Testis (tissue), 3 donors: ENCODE data around the gene MXRA8. TPM values are rescaled to one million over a fixed set of nuclear protein-coding genes. Genes with fewer than 3 reads are reported as not detected.

Source experiments
- DNase-seq: peaks from one replicate; pipeline ENCODE4 v3.0.0-alpha.2; 2019
- H3K27ac ChIP-seq, 2 donors: fragments of 200-600 bp; sonication (generic); one replicate each; pipeline ENCODE4 v1.5.1; 2019
- H3K27me3 ChIP-seq: fragments of 200-600 bp; sonication (generic); one replicate; pipeline ENCODE4 v1.5.1; 2019
- H3K36me3 ChIP-seq: fragments of 200-600 bp; sonication (generic); one replicate; pipeline ENCODE4 v1.5.1; 2017; ENCODE audit warnings: low read depth; ENCODE audit errors: missing control alignments
- H3K4me1 ChIP-seq: fragments of 200-600 bp; sonication (generic); one replicate; pipeline ENCODE4 v1.5.1; 2019
- H3K4me3 ChIP-seq, 2 donors: fragments of 200-600 bp; sonication (generic); one replicate each; pipeline ENCODE4 v1.5.1; 2017 to 2019
- H3K9me3 ChIP-seq: fragments of 200-600 bp; sonication (generic); one replicate; pipeline ENCODE4 v1.5.1; 2017
- POLR2A ChIP-seq: fragments of 450-650 bp; IDR thresholded peaks from one replicate; pipeline ENCODE4 v1.6.1; 2017; ENCODE audit warnings: antibody characterized with exemption, mild to moderate bottlenecking, moderate library complexity
- WGBS, 2 donors: methylation state at CpG; one replicate each; pipeline ENCODE4 v1.1.5; 2018; 5-methylcytosine and 5-hydroxymethylcytosine counted together
- intact Hi-C: fragments of 100-400 bp; cut with DNase I; formaldehyde crosslinking; loops from one replicate; pipeline ENCODE4 v1.15.1; 2023; ENCODE audit warnings: low total_unique reads
- polyA plus RNA-seq: library from polyadenylated mRNA; stranded (reverse); fragments of 350-450 nt; fragmentation: Illumina TruSeq; extraction: RNeasy Lipid Tissue Mini Kit (QIAGEN cat#74804); gene quantifications from one replicate; pipeline ENCODE4 v1.2.3, GENCODE V29; 2014; ENCODE audit warnings: low read depth, low replicate concordance; ENCODE audit not compliant: insufficient read depth
- total RNA-seq, 2 donors: library from RNA; depleted of rRNA; stranded (reverse); fragments of >200 nt; gene quantifications; one replicate each; pipeline ENCODE4 v1.2.3, GENCODE V29; 2016
- TF ChIP-seq, protein P1 (sequence below), 3 experiments: fragments of 450-650 bp in 2 of 3; fragments of 200-600 bp in 1 of 3; sonication (generic) in 1 of 3; IDR thresholded peaks; one replicate each; pipeline ENCODE4 v1.5.1; 2016 to 2019; ENCODE audit warnings: antibody characterized with exemption in 3 of 3, mild to moderate bottlenecking in 2 of 3, moderate library complexity in 1 of 3

The MXRA8 gene
- total and polyA plus RNA-seq, 3 donors from 2014 or later = 60.2 to 102 (median 63.3) TPM

DNA sequence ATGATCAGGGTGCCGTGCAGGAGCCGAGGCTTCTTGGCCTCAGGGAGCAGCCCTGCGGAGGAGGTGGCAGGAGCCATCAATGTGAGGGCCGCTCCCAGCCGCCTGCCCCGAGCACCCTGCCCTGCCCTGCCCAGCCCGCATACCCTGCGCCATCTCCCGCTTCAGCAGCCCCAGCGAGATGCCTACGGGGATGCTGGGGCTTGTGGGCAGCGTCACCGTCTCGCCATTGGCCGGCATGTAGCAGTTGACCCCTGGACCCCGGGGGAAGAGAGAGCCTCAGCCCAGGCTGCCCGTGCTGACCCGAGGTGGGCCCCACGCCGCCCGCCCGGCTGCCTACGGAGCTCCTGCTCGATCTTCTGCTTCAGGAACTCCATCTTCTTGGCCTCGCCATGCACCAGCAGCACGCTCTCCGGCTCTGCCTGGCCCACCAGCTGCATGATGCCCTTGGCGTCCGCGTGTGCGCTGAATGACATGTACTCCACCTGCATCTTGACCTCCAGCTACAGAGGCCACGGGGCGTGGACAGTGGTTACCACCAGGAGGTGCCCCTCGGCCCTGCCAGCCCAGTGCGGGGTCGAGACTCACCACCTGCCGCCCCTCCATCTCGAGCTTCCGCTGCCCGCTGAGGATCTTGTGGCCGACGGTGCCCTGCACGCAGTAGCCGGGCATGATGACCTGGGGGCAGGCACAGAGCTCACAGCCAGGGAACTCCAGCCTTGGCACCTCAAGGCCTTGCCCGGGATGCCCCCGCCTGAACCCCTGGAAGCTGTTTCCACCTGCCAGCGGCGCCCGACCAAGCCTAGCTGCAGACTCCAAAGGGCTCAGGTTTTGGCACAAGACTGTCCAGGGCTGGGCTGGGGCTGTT lies 45.7 kb downstream of the MXRA8 start:
- intact Hi-C loops = no loop called here
- Histone ChIP-seq H3K4me3 (no peak overlapping the region), H3K36me3 (no peaks in the 10 kb centered on the region), H3K4me1 (peaks cover 7% of the 10 kb centered on the region), H3K27ac (no peak overlapping the region), H3K27me3 (no peaks in the 10 kb centered on the region), H3K9me3 (no peaks in the 10 kb centered on the region)
- no peak for DNase-seq
- WGBS, 2 donors = 89 to 91% methylated on average over 23 to 49 of the region's 49 CpGs
- TF ChIP-seq, protein P1, sequence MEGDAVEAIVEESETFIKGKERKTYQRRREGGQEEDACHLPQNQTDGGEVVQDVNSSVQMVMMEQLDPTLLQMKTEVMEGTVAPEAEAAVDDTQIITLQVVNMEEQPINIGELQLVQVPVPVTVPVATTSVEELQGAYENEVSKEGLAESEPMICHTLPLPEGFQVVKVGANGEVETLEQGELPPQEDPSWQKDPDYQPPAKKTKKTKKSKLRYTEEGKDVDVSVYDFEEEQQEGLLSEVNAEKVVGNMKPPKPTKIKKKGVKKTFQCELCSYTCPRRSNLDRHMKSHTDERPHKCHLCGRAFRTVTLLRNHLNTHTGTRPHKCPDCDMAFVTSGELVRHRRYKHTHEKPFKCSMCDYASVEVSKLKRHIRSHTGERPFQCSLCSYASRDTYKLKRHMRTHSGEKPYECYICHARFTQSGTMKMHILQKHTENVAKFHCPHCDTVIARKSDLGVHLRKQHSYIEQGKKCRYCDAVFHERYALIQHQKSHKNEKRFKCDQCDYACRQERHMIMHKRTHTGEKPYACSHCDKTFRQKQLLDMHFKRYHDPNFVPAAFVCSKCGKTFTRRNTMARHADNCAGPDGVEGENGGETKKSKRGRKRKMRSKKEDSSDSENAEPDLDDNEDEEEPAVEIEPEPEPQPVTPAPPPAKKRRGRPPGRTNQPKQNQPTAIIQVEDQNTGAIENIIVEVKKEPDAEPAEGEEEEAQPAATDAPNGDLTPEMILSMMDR (IDR thresholded peaks at IDR 0.05) = no peak
- no peak for TF ChIP-seq POLR2A

DNA sequence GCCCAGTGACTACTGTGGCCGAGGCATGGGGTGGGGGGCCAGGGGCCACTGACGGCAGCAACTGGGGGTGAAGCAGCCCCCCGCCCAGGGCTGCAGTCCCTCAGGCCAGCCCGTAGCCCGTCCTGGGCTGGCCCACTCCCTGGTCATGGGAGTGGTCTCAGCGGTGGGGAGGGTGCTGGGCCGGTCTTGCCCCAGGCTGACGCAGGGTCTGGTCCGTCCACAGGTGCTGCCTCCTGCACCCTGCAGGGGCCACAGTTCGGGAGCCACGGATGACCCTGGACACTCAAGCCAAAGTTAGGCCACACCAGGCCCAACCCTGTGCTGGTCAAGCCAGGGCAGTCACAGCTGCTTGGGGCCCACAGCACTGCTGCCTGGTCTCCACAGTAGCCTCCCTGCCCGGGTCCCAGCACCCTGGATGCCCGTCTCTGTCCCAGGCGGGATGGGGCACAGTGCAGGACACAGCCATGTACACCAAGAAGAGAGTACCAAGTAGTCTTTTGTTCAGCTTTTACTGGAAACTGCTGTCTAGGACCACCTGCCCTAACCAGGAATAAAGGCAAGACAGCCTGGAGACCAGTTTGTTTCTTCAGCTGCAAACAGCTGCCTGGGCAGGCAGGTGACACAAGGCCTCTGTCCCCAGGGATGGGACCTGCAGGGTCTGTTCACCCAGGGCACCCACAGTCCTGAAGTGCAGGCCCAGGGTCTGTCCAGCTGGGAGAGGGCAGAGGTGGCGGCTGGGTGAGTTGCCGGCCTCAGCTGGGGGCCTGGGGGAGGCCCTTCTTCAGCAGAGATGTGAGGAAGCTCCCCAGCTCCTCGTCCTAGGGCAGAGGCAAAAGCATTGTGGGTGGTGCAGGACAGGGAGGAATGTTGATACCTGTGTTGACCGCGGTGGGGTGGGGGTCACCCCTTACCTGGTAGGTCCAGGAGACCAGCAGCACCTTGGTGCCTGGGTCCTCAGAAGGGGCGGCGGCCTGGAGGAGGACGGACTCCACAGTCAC lies 46.9 kb downstream of the MXRA8 start:
- TF ChIP-seq POLR2A = no peak
- TF ChIP-seq, protein P1 (IDR thresholded peaks at IDR 0.05) = no peak
- Histone ChIP-seq H3K36me3 (no peaks in the 10 kb centered on the region), H3K4me3 (no peak overlapping the region), H3K9me3 (no peaks in the 10 kb centered on the region), H3K27me3 (no peaks in the 10 kb centered on the region), H3K4me1 (peaks cover 15% of the 10 kb centered on the region), H3K27ac (no peak overlapping the region)
- intact Hi-C loops = no loop called here
- 84 to 85% methylated on average over 7 to 20 of the region's 22 CpGs for WGBS, 2 donors
- no peak for DNase-seq

DNA sequence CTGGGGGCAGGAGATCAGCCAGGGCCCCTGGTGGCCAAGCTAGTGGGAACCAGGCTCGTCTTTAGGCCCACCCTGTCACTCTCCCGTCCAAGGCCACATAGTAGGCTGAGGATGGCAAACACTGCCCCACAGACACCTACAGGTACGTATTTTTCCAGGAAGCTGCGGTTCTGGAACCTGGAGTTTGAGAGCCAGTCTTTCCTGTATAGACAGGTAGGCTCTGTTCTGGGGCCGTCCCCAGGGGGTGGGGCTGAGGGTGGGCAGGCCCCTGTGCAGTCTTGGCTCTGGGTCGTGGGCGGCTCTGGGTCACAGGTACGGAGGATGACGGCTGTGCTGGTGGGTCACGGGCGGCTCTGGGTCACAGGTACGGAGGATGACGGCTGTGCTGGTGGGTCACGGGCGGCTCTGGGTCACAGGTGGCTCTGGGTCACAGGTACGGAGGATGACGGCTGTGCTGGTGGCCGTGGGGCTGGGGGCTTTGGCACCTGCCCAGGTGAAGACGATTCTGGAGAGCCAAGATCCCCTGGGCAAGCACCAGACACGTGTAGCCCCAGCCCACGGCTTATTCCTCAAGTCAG lies 47.8 kb downstream of the MXRA8 start:
- Histone ChIP-seq H3K27me3 (no peaks in the 10 kb centered on the region), H3K27ac (no peak overlapping the region), H3K4me1 (peaks cover 24% of the 10 kb centered on the region), H3K36me3 (no peaks in the 10 kb centered on the region), H3K9me3 (no peaks in the 10 kb centered on the region), H3K4me3 (no peak overlapping the region)
- intact Hi-C loops = no loop called here
- TF ChIP-seq, protein P1 (IDR thresholded peaks at IDR 0.05) = no peak
- no peak for TF ChIP-seq POLR2A
- 73 to 91% methylated on average over 10 to 21 of the region's 21 CpGs for WGBS, 2 donors
- no peak for DNase-seq

DNA sequence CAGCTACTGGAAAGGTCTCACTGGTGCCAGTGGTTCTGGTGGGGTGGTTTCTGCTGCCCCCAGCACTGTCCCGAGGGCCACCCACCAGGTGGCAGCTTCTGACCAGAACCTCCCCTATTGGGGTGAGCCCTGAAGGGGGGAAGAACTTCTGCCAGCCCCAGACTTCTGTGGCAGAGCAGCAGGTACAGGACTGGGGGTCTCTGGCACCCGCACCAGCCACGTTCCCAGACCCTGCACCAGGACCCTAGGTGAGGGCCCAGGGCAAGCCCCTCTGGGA lies 48.3 kb downstream of the MXRA8 start:
- TF ChIP-seq POLR2A = no peak
- TF ChIP-seq, protein P1 (IDR thresholded peaks at IDR 0.05) = no peak
- H3K27me3 ChIP-seq = no peaks in the 10 kb centered on the region
- H3K9me3 ChIP-seq = no peaks in the 10 kb centered on the region
- H3K4me1 ChIP-seq = peaks cover 29% of the 10 kb centered on the region
- DNase-seq = no peak
- WGBS, 2 donors = 78 to 88% methylated on average over 3 of the region's 3 CpGs
- no peak overlapping the region for H3K27ac ChIP-seq
- H3K4me3 ChIP-seq = no peak overlapping the region
- intact Hi-C loops = no loop called here
- H3K36me3 ChIP-seq = no peaks in the 10 kb centered on the region
